Fibroblast of lung (primary cell): ENCODE results near the gene CDK10.

Experiments used
- EZH2 ChIP-seq: IDR thresholded peaks from 2 replicates; pipeline ENCODE4 v1.5.1; 2012; ENCODE audit warnings: low read length, control low read depth, mild to moderate bottlenecking; ENCODE audit errors: missing control alignments
- TF ChIP-seq, protein P1 (sequence below), 2 donors: IDR thresholded peaks in 1 of 2; conservative IDR thresholded peaks in 1 of 2; 1 replicate in 1 of 2; 2 replicates in 1 of 2; pipeline ENCODE4 v1.5.1; 2011 to 2012; ENCODE audit warnings: low read length in 2 of 2, control low read depth in 1 of 2, inconsistent platforms in 1 of 2, low read depth in 1 of 2, mild to moderate bottlenecking in 1 of 2

DNA sequence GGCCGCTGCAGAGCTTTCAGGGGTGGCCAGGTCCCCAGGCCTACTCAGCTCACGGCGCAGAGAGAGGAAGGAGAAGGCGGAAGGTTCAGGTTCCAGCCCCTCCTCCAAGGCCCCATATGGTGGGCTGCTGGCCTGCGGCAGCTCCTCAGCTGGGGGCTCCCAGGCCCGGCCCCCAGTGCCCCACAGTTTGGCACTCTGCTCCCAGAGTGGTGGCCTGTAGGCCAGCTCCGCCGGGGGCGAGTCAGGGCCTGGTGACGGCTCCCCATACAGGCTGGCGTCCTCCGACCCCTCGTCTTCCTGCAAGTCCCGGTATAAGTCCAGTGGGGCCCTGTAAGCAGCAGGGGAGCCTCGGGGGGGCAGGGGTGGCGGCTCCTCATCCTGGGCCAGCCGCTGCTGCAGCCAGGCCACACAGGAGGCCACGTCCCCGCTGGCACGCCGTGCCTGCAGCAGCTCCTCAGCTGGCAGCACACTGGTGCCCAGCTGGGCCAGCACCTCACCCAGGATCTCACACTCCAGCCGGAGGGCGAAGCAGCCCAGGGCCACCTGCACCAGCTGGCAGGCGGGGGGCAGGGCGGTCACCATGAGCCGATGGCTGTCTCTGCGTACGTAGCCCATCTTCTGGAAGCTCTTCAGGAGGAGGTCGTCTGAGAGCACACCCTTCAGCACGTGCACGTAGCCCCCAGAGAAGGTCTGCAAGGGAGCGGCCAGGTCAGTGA is 11.3 kb downstream of the CDK10 start:
- TF ChIP-seq, protein P1, sequence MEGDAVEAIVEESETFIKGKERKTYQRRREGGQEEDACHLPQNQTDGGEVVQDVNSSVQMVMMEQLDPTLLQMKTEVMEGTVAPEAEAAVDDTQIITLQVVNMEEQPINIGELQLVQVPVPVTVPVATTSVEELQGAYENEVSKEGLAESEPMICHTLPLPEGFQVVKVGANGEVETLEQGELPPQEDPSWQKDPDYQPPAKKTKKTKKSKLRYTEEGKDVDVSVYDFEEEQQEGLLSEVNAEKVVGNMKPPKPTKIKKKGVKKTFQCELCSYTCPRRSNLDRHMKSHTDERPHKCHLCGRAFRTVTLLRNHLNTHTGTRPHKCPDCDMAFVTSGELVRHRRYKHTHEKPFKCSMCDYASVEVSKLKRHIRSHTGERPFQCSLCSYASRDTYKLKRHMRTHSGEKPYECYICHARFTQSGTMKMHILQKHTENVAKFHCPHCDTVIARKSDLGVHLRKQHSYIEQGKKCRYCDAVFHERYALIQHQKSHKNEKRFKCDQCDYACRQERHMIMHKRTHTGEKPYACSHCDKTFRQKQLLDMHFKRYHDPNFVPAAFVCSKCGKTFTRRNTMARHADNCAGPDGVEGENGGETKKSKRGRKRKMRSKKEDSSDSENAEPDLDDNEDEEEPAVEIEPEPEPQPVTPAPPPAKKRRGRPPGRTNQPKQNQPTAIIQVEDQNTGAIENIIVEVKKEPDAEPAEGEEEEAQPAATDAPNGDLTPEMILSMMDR (conservative IDR thresholded peaks at IDR 0.05 in 1 of 2, IDR thresholded peaks at IDR 0.05 in 1 of 2; ENCODE audit: low read depth in 1 of 2, low read length in 2 of 2), result no peak
- TF ChIP-seq EZH2, result no peak
